ENCODE results near the gene FGF12. TPM values are rescaled to one million over a fixed set of nuclear protein-coding genes. Genes with fewer than 3 reads are reported as not detected.

The FGF12 gene
- total RNA-seq, 1 donor from 2014 or later = 1.6 TPM

- no peak overlapping the region for H3K4me3 ChIP-seq (ENCODE audit: low read depth, low read length)
- DNase-seq (ENCODE audit: low read depth) = no peak
- no peak for TF ChIP-seq CTCF (conservative IDR thresholded peaks at IDR 0.05; ENCODE audit: low read depth, low read length)
Observed at GRCh38 chr3:192685801-192686200, 41.5 kb downstream of the FGF12 start.

GRCh38 chr3:192684151-192684550, 43.2 kb downstream of the FGF12 start:
- no peak overlapping the region for H3K4me3 ChIP-seq (ENCODE audit: low read depth, low read length)
- TF ChIP-seq CTCF (conservative IDR thresholded peaks at IDR 0.05; ENCODE audit: low read depth, low read length) = no peak
- no peak for DNase-seq (ENCODE audit: low read depth)

- H3K4me3 ChIP-seq (ENCODE audit: low read depth, low read length) = no peak overlapping the region
- DNase-seq (ENCODE audit: low read depth) = no peak
- no peak for TF ChIP-seq CTCF (conservative IDR thresholded peaks at IDR 0.05; ENCODE audit: low read depth, low read length)
Observed at GRCh38 chr3:192675958-192676649, 51.2 kb downstream of the FGF12 start.

- no peak for DNase-seq (ENCODE audit: low read depth)
- no peak for TF ChIP-seq CTCF (conservative IDR thresholded peaks at IDR 0.05; ENCODE audit: low read depth, low read length)
- H3K4me3 ChIP-seq (ENCODE audit: low read depth, low read length) = no peak overlapping the region
Observed at GRCh38 chr3:192655628-192656027, 71.7 kb downstream of the FGF12 start.

- H3K4me3 ChIP-seq (ENCODE audit: low read depth, low read length) = no peak overlapping the region
- no peak for TF ChIP-seq CTCF (conservative IDR thresholded peaks at IDR 0.05; ENCODE audit: low read depth, low read length)
- DNase-seq (ENCODE audit: low read depth) = no peak
Observed at GRCh38 chr3:192655040-192655439, 72.3 kb downstream of the FGF12 start.

- no peak overlapping the region for H3K4me3 ChIP-seq (ENCODE audit: low read depth, low read length)
- no peak for TF ChIP-seq CTCF (conservative IDR thresholded peaks at IDR 0.05; ENCODE audit: low read depth, low read length)
- DNase-seq (ENCODE audit: low read depth) = no peak
Observed at GRCh38 chr3:192653862-192654261, 73.5 kb downstream of the FGF12 start.

GRCh38 chr3:192652727-192653126, 74.6 kb downstream of the FGF12 start:
- DNase-seq (ENCODE audit: low read depth) = no peak
- no peak overlapping the region for H3K4me3 ChIP-seq (ENCODE audit: low read depth, low read length)
- no peak for TF ChIP-seq CTCF (conservative IDR thresholded peaks at IDR 0.05; ENCODE audit: low read depth, low read length)
